GM15510 (cell line): Measurements from ENCODE around the gene GPR15LG.

Experiments
- POLR2A ChIP-seq: IDR thresholded peaks from 3 replicates; pipeline ENCODE4 v1.6.1; 2011; ENCODE audit warnings: borderline replicate concordance; ENCODE audit not compliant: insufficient read length; ENCODE audit errors: extremely low read depth

The GPR15LG gene

DNA sequence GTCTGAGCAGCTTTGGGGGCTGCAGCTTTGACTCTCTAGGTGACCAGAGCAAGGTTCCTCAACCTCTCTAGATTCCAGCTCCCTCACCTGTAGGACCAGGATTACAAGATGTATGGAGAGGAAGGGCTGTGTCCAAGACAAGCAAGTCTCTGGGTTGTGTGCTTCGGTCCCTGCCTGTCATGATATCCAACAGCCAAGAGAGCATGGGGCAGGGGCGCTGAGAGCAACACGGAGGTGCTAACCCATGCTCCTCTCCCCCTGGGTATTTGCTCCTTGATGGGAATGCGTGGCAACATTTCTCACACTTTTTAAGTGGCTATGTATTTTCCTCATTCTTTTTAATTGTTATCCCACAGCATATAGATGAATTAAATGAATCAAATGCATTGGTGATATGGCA is 31.0 kb downstream of the GPR15LG start:
- no peak for TF ChIP-seq POLR2A

- no peak for TF ChIP-seq POLR2A
Observed at GRCh38 chr10:84205049-84205852, 31.6 kb downstream of the GPR15LG start.

DNA sequence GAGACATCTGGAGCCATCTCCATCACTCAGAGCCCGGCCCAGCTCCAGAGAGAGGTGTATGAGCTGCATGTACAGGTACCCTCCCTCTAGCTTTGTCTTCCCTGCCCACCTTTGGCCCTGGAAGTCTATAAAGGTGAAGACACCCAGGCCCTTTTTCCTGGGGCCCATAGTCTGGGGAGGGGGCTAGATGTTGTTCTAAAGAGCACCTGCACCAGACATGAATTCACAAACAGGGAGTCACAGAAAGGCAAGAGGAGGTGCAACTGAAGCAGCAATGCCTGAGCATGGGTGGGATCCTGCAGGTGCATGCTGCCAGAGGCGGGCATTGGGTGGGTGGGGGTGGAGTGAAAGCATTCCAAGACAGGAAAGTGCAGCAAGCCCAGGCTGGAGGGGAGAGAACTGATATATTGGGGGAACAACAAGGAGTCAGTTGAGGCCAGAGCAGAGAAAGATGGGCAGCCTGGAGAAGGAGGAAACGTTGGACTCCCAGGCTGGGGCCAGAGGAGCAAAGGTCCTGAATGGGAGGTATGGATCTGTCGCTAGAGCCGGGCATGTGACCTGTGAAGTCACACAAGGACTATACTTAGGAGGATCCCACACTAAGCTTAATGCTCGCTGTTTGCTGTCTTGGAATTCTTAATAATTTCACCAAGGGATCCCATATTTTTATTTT is 32.4 kb downstream of the GPR15LG start:
- no peak for TF ChIP-seq POLR2A

- no peak for TF ChIP-seq POLR2A
Observed at GRCh38 chr10:84208023-84208422, 34.4 kb downstream of the GPR15LG start.

GRCh38 chr10:84211566-84211965 is 38.0 kb downstream of the GPR15LG start:
- TF ChIP-seq POLR2A, result no peak

DNA sequence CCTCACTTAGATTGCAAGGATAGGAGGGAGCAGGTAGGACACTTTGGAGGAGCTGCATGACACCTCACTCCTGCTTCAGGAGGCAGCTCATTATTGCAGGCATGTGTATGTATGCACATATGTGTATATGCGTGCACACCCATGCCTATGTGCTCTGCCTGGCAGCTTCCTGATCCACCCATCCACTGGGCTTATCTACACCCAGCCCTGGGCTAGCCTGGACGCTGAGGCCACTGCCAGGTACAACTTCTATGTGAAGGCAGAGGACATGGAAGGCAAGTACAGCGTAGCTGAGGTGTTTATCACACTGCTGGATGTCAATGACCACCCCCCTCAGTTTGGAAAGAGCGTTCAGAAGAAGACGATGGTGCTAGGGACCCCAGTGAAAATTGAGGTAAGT is 38.4 kb downstream of the GPR15LG start:
- TF ChIP-seq POLR2A, result no peak

GRCh38 chr10:84213076-84213475 is 39.5 kb downstream of the GPR15LG start:
- no peak for TF ChIP-seq POLR2A

DNA sequence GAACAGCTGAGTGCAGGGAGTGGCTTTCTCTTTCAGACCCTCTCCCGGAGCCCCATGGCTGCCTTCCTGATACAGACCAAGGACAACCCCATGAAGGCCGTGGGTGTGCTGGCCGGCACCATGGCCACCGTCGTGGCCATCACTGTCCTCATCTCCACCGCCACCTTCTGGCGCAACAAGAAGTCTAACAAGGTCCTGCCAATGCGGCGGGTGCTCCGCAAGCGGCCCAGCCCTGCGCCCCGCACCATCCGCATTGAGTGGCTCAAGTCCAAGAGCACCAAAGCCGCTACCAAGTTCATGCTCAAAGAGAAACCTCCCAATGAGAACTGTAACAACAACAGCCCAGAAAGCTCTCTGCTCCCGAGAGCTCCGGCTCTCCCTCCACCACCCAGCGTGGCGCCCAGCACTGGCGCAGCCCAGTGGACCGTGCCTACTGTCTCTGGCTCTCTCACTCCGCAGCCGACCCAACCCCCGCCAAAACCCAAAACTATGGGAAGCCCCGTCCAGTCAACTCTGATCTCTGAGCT is 40.5 kb downstream of the GPR15LG start:
- no peak for TF ChIP-seq POLR2A

DNA sequence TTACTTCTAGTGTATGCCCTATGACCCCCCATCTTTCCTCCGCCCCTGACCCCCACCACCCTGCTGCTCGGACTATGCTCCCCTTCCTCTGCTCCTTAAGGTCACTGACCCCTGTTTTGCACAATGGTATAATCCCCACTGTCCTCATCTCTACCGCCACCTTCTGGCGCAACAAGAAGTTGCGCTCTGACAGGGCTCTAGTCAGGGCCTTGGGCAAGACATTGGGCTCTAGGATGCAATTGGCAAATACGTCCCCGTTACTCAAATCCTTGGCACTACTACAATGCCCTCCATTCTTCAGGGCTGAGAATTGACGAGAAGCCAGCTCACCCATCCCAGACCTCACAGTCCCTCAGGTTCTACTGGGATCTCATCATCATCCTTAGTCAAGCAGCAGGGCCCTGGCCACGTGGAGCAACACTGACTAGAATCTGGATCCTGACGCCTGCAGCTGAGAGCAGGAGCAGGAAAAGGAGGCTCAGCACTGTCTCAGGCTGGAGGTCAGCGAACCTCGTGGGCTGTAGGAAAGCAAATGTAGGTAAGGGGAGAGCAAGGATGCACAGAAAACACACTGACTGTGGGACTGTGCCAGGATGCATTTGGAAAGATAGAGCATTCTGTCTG is 41.1 kb downstream of the GPR15LG start:
- TF ChIP-seq POLR2A, result no peak

GRCh38 chr10:84216834-84217233 is 43.2 kb downstream of the GPR15LG start:
- no peak for TF ChIP-seq POLR2A

DNA sequence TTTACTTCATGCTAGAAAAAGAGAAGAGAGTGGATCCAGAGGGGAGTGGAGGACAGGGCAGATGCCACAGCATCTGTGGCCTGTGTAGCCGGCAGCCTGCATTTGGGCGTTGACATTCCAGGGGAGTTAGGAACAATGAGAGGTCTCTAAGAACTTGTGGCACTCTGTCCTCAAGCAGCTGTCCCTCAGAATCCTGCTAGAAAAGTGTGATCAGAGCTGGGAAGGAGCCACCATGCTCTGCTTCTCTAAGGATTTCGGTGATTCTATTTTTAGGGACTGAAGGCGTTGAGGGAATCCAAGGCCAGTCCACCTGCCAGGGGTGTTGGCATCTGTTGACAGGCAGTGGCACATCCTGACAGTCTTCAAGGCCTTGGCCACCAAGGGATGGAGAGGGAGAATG is 44.1 kb downstream of the GPR15LG start:
- TF ChIP-seq POLR2A, result no peak

GRCh38 chr10:84221916-84222315 is 48.3 kb downstream of the GPR15LG start:
- TF ChIP-seq POLR2A, result no peak

DNA sequence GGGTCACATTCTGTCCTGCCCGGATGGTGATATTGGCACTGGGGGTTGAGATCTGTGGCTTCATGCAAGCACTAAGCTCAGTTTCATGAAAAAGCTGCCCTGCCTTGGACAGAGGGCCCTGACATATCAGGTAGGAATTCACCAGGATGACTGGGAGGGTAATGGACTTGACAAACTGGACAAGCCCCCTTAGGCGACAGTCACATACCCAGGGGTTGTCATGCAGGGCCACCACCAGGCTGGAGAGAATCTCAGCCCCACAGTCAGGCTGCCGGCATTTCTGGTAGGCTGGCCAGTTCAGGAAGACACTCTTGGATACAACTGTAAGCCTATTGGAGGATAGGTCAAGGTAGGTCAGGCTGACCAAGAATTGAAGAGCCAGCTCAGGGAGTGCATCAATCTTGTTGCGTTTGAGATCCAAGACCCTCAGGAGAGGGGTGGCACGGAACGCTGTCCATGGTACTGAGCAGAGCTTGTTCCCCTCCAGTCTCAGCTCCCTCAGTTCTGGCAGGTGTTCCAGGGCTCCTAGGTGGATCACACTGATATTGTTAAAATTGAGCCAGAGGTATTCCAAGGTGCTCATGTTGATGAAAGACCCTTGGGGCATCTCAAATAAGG is 50.9 kb downstream of the GPR15LG start:
- TF ChIP-seq POLR2A, result no peak

- TF ChIP-seq POLR2A, result no peak
Observed at GRCh38 chr10:84225427-84226173, 52.0 kb downstream of the GPR15LG start, which contains the start of gene LRIT2. Gene LRIT2 (minus strand): TSS chr10:84225544. CDS start chr10:84225520, 24 bp downstream.
